Endothelial cell of coronary artery (primary cell): ENCODE measurements around the gene CHAT. TPM values are rescaled to one million over a fixed set of nuclear protein-coding genes. Genes with fewer than 3 reads are reported as not detected.

Experiments
- total RNA-seq: library from RNA; depleted of rRNA; stranded (reverse); fragments of >200 nt; gene quantifications from 2 replicates; pipeline ENCODE4 v1.2.3, GENCODE V29; 2014

Gene CHAT
- not detected in 2 replicates for total RNA-seq

GRCh38 chr10:49613882-49614241, at the start of gene CHAT:
TSS of gene CHAT (plus strand) at chr10:49614037. CDS start at chr10:49614190, 153 bp downstream.

GRCh38 chr10:49610114-49610457, 3.8 kb upstream of the CHAT start, which contains the start of gene SLC18A3:
TSS of gene SLC18A3 (plus strand) at chr10:49610310. CDS start at chr10:49610741, 431 bp downstream.

DNA sequence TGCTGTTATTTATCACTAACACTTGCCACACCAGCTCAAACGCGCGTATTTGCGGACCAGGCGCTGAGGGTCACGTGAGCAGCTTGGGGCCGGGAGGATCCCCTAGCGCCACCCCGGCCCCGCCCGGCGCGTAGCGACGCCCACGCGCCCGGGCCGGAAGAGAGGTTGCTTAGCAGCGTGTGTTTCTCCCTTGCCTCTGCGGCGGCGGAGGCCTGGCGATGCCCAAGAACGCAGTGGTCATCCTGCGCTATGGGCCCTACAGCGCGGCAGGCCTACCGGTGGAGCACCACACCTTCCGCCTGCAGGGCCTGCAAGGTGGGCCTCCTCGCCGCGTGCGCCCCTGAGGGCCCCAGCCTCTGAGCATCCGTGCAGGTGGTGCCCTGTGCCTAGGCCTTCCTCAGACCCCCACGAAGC, 65.7 kb downstream of the CHAT start, which contains the start of gene C10orf53:
C10orf53 (plus strand) TSS at position 172 of the 414 bp plus-strand sequence; CDS start at position 219, 47 bp downstream.

Other genes starting within 250 kb of the CHAT start
- gene DRGX, start 217.9 kb upstream of the CHAT start, total RNA-seq = not detected in 2 replicates
- gene ERCC6, start 74.9 kb upstream of the CHAT start, total RNA-seq = 46.0 and 47.1 TPM in 2 replicates
- gene SLC18A3, start 3.7 kb upstream of the CHAT start, total RNA-seq = under 0.01 TPM in 1 of 2 replicates, not detected in the other
- gene C10orf53, start 65.6 kb downstream of the CHAT start, total RNA-seq = not detected in 2 replicates
- 0.19 and 0.99 TPM in 2 replicates for gene OGDHL, start 148.3 kb downstream of the CHAT start, total RNA-seq